Mesenteric fat pad (tissue), 1 donor: ENCODE measurements around the gene SYT17. TPM values are rescaled to one million over a fixed set of nuclear protein-coding genes. Genes with fewer than 3 reads are reported as not detected.
"Not testable (repeated sequence)": the region's sequence is repeated elsewhere in the genome, so short reads cannot be mapped to it uniquely, and the experiment has no call there.

Source experiments
- DNase-seq: peaks from one replicate; pipeline ENCODE4 v3.0.0-alpha.2; 2020; ENCODE audit warnings: low spot score
- total RNA-seq: library from RNA; stranded (reverse); fragmentation: NEBNext Ultra II Directional; extraction: Animal tissue kit (Norgen Biotek cat#: 25700); gene quantifications from one replicate; pipeline ENCODE4 v1.2.1, GENCODE V29; 2021
- donor health status: DM: yes; HTN: yes; CAD: no.

SYT17 gene
- total RNA-seq, 1 donor from 2014 or later = 1.1 TPM

DNA sequence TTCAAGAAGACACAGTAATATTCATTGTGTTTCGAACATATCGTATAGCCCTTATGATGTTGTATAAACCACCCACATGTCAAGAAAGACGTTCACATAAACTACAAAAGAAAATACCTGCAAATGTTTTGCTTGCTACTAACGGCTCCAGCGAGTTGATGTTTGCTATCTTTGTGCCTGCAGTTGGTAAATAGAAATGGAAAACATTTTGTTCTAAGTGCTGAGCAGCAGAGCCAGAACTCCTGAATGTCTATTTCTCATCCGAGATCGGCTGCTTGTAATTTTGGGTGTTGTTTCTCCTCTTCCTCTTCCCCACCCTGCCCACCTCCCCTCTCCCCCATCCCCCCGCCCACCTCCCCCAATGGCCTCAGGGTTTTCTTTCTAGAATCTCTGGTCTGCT, 5.0 kb downstream of the SYT17 start:
- DNase-seq = no peak

- no peak for DNase-seq
Measured at GRCh38 chr16:19173649-19174383, 5.8 kb downstream of the SYT17 start.

DNA sequence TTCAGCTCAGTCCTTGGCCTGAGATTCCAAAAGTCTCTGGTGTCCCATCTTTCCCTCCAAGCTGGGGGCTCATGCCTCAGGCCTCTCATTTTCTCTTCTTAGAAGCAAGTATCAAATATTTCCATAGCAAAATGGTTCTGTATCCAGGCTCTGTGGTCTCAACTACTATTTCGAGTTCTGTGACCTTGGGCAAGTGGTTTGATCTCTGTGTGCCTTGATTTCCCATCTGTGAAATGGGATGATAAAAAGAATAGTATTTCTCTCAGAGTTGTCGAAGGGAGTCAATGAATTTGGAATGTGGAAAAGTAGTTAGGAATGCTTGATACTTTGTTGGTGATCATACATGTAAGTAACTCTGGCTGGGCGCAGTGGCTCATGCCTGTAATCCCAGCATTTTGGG, 6.4 kb downstream of the SYT17 start:
- no peak for DNase-seq

GRCh38 chr16:19175492-19176262, 7.6 kb downstream of the SYT17 start:
- DNase-seq = no peak

DNA sequence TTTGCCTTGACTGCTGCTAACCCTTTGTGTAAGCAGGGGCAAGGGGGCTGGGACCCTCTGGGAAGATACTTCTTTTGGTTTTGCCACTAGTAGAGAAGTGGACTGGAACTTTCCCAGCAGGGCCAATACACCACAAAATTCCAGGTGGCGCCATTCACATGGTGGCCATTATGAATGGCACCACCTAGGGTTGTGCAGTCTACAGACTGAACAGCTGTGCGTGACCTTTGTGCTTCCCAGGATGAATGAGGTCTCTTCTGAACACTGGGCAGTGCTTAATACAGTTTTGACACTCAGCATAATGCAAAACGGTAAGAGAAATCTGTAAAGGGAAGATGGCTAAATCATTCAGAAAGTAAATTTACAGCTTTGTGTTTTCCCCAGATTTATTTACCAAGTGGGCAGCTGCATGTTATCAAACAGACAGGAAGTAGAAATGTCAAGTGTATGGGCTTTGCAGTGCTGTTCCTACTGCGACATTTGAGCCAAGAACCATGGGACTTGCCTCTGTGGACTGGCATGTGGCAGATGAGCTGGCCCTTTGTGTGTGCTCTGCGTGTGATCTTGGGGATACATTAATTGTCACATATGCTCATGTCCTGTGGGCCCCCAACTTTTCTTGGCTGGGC, 9.2 kb downstream of the SYT17 start:
- DNase-seq = no peak

DNA sequence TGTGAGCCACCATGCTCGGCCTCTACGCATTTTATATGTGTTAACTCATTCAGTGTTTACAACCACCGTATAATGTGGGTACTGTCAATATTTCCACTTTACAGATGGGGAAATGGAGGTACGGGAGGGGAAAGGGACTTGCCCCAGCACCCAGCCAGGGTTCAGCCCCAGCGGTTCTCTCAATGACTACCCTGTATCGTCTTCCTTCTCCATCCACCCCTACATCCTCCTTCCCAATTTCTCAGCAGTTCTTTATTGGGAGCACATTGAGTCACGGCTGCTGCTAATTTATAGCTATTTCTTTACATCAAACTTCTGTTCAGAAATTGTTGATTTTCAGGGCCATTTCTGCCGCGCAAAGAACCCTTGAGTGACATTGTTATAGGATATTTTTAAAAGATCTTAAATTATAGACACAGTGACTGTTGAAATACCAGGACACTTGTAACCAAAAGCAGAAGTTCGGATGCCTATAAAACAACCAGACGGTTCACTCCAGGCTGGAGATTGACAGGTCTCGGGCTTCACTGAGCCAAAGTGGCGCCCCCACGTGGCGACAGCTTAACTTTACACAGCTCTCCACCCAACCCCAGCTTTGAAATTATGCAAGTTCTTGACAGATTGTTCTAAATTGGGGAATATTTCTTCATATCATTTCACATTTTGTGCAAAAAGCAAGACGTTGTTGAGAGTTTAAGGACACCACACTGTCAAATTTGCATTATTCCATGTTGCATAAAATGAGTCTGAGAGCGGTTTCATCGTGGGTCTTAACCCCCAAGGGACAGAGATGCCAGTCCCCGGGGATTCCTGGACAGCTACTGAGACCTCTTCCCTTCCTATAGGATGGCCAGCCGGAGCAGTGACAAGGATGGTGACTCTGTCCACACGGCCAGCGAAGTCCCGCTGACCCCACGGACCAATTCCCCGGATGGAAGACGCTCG, 11.8 kb downstream of the SYT17 start:
- DNase-seq = no peak

GRCh38 chr16:19180741-19181140, 12.7 kb downstream of the SYT17 start:
- DNase-seq = no peak

GRCh38 chr16:19182481-19182880, 14.4 kb downstream of the SYT17 start:
- no peak for DNase-seq

DNA sequence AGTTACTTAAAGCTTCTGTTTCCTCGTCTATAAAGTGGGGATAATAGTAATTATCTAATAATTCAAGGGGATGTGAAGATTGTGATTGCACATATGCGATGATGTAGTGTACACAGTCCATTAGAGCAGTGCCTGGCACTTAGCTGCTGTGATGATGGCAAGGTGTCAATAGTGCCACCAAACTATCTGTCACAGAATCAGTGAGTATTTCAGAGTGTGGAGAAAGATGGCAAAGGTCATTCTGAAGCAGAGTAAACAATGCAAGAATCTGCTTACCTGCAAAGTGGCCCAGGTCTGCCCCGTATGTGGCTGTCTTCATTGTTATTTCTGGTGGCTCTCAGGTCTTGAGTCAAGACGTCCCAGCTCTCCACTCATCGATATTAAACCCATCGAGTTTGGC, 15.1 kb downstream of the SYT17 start:
- DNase-seq = no peak

- no peak for DNase-seq
Measured at GRCh38 chr16:19184823-19185509, 16.9 kb downstream of the SYT17 start.

GRCh38 chr16:19185510-19185851, 17.4 kb downstream of the SYT17 start:
- no peak for DNase-seq

DNA sequence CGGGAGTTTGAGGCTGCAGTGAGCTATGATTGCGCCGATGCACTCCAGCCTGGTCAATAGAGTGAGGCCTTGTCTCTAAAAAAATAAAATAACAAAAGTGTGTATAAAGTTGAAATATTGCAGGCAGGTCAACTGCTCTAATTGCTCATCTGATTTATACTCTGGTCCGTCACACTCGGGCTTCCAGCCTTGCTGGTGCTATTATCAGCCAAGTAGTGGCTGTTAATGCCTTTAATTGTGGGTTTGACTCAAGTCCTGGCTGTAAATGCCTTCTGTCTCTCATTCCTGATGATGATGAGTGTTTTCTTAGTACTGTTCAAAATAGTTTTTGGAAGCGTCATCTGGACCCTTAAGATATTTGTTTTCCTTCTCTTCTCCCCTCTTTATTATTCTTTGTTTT, 18.4 kb downstream of the SYT17 start:
- no peak for DNase-seq

DNA sequence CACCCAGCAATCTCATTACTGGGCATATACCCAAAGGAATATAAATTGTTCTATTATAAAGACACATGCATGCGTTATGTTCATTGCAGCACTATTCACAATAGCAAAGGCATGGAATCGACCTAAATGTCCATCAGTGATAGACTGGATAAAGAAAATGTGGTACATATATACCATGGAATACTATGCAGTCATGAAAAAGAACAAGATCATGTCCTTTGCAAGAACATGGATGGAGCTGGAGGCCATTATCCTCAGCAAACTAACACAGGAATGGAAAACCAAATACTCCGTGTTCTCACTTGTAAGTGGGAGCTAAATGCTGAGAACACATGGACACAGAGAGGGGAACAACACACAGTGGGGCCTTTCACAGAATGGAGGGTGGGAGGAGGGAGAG, 19.9 kb downstream of the SYT17 start:
- DNase-seq = not testable (repeated sequence)

DNA sequence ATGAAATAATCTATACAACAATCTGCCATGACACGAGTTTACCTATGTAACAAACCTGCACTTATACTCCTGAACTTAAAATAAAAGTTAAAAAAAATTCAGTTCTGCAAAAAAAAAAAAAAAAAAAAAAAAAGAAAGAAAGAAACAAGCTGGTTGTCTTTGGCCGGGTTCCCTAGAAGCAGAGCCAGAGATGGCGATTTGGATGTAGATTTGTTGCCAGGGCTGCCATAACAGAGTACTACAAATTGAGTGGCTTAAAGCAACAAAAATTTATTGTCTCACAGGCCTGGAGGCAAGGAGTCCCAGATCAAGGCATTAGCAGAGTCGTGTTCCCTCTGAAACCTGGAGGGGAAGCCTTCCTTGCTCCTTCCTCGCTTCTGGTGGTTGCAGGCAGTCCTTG, 20.4 kb downstream of the SYT17 start:
- DNase-seq = no peak

DNA sequence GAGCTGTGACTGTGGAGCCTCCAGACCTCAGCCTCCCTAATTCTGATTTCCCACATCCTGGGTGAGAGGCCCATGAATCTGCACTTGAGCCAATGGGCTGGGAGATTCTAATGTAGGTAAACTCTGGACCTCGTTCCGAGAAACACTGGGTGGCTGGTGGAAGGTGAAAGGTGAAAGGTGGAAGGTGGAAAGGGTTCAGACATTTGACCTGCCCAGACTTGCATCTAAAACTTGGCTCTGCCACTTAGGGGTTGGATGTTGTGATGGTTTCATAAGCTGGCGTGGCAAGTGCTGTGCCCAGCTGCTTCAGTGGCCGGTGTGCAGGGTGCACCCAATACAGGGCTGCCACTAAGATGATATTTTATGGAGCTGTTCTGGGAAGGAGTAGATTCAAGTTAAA, 24.8 kb downstream of the SYT17 start:
- no peak for DNase-seq

DNA sequence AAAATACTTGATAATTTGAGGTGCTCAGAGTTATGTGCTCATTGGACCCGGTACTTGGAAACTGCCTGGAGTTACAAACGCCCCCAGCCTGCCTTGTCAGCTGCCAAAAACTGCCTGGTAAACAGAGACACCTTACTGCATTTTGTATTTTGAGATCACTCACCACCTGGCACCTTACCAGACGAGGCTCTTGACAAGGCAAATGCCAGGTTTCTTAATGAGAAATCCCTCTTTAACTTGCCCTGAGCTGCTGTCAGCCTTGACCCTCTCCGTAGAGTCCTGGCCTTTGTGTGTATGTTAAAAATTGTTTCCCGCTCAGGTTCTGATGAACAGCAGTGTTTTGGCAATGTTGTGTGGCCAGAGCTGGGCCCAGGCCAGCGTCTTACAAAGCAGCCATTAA, 28.8 kb downstream of the SYT17 start:
- DNase-seq = no peak

DNA sequence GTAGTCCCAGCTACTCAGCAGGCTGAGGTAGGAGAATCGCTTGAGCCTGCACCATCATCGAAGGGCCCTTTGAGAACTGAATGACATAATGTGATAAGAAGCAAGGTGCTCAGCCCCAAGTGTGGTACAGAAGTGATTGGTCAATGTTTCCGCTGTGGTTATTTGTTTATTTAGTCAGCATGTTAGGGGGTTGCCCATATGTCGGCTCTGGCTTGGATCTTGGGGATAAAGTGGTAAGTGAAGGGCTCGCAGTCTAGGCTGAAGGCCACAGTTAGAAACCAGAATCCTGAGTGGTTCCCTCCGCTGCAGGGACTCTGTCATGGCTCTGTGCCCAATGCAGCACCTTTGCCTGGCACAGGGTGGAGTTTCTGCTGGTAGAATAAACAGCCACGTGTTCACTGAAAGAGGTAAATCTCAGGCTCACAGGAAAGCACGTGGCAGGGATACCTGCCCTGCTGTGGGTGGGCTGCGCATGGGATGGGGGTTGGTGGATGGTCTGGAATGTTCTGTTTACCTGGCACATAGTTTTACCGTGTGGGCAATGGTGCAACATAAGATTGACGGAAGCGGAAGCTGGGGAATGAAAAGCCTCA, 35.4 kb downstream of the SYT17 start:
- no peak for DNase-seq

GRCh38 chr16:19210280-19210924, 42.4 kb downstream of the SYT17 start:
- no peak for DNase-seq

GRCh38 chr16:19210968-19211367, 42.9 kb downstream of the SYT17 start:
- no peak for DNase-seq

DNA sequence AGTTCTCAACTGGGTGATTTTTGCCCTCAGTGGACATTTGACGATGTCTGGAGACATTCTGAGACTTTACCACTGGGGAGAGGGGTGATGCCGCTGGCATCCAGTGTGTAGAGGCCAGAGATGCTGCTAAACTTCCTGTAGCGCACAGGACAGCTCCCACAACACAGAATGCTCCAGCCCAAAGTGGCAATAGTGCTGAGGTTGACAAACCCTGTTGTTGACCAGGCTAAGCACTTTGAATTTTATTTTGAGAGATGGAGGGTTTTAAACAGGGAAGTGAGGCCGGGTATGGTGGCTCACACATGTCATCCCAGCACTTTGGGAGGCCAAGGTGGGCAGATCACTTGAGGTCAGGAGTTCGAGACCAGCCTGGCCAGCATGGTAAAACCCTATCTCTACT, 44.0 kb downstream of the SYT17 start:
- no peak for DNase-seq
